Measurements from ENCODE around the gene OR52N4. TPM values are rescaled to one million over a fixed set of nuclear protein-coding genes. Genes with fewer than 3 reads are reported as not detected.

The OR52N4 gene
- total RNA-seq, 1 donor from 2014 or later, result not detected

Other genes starting within 250 kb of the OR52N4 start
- not detected in 2 replicates for gene UBQLN3, start 244.3 kb upstream of the OR52N4 start, total RNA-seq
- under 0.01 TPM in 1 of 2 replicates, not detected in the other for gene UBQLNL, start 237.5 kb upstream of the OR52N4 start, total RNA-seq
- under 0.01 TPM in 1 of 2 replicates, not detected in the other for gene OR52H1, start 205.7 kb upstream of the OR52N4 start, total RNA-seq
- gene OR52B6, start 173.4 kb upstream of the OR52N4 start, total RNA-seq, result not detected in 2 replicates
- 0.99 and 3.3 TPM in 2 replicates for gene TRIM6, start 157.6 kb upstream of the OR52N4 start, total RNA-seq
- gene TRIM34, start 129.2 kb upstream of the OR52N4 start, total RNA-seq, result 8.5 and 9.4 TPM in 2 replicates
- 46.4 and 75.4 TPM in 2 replicates for gene TRIM5, start 69.2 kb upstream of the OR52N4 start, total RNA-seq
- gene TRIM22, start 64.5 kb upstream of the OR52N4 start, total RNA-seq, result 47.0 and 66.9 TPM in 2 replicates
- not detected in 2 replicates for gene OR56B1, start 17.8 kb upstream of the OR52N4 start, total RNA-seq
- not detected in 2 replicates for gene OR52N5, start 29.1 kb downstream of the OR52N4 start, total RNA-seq
- not detected in 2 replicates for gene OR52N1, start 37.0 kb downstream of the OR52N4 start, total RNA-seq
- gene OR52N2, start 54.7 kb downstream of the OR52N4 start, total RNA-seq, result not detected in 2 replicates
- gene OR52E6, start 87.7 kb downstream of the OR52N4 start, total RNA-seq, result not detected in 2 replicates
- gene OR52E8, start 103.4 kb downstream of the OR52N4 start, total RNA-seq, result not detected in 2 replicates
- gene OR52E4, start 126.4 kb downstream of the OR52N4 start, total RNA-seq, result not detected in 2 replicates
- not detected in 2 replicates for gene OR52E5, start 139.0 kb downstream of the OR52N4 start, total RNA-seq
- gene OR56A3, start 188.0 kb downstream of the OR52N4 start, total RNA-seq, result not detected in 2 replicates
- not detected in 2 replicates for gene OR56A5, start 214.3 kb downstream of the OR52N4 start, total RNA-seq
- not detected in 2 replicates for gene OR52L1, start 232.7 kb downstream of the OR52N4 start, total RNA-seq